DMS53 (cell line): Measurements from ENCODE around the gene RPA3.
"Not testable (repeated sequence)": the region's sequence is repeated elsewhere in the genome, so short reads cannot be mapped to it uniquely, and the experiment has no call there.

ENCODE experiments used
- DNase-seq: peaks from one replicate; lab custom pipeline; 2025; lab: John Stamatoyannopoulos, UW

RPA3 gene

DNA sequence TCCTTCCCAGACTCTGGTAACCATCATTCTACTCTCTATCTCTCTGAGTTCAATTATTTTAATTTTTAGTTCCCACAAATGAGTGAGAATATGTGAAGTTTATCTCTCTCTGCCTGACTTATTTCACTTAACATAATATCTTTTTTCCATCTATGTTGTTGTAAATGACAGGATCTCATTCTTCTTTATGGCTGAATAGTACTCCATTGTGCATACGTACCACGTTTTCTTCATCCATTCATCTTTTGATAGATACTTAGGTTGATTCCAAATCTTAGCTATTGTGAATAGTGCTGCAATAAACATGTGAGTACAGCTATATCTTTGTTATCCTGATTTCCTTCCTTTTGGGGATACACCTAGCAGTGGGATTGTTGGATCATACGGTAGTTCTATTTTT, 23.9 kb downstream of the RPA3 start:
- DNase-seq, result no peak

DNA sequence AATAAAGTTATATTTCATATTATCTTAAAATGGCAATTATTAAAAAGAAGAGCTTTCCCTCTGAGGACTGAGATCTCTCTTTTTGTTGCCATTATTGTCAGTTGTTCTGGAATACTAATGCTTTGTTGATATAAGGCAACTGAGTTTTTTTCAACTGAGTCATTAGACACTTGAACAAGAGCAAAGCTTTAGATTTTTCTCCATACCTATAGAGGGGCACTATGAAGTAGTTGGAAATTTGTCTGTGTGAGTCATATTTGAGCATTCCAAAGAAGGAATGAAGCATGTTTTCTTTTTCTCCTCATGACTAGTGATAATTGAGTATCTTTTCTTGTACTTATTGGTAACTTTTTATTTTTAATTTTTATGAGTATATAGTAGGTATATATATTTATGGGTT, 24.5 kb downstream of the RPA3 start:
- DNase-seq, result peak; percentile 83

DNA sequence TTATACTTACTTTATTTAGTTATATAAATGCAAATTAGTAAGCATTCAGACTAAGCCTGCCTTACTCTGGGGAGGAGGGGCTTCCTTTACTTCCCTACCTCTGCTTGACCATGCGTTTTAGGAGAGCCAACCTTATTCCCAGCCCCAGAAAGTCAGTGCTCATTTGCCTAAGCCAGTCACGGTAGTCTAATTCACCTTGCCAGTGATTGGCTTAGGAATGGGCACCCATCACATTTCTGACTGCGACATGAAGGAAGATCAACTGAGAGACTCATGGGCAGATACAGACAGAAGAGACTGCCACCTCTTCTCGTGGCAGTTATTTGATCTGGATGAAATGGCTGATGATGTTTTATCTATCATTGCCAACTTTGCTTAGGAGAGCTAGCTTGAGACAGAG, 29.5 kb downstream of the RPA3 start:
- no peak for DNase-seq

DNA sequence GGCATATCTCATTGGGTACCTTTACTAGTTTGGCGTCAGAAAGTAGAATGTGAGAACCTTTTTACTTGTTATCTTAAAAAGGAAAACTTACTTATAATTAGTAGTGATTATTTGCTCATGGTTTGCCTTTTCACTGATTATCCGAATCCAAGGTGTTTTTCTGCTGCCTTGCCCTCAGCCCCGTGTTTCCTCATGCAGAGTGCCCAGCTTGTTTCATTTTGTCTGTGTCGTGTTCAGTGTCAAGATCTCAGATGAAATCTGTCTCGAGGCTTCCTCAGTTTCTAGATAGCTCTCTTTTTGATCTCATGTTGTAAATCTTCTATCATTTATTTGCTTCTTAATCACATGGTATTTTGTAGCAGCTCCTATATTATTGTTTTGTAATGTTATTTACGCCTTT, 30.1 kb downstream of the RPA3 start:
- no peak for DNase-seq

DNA sequence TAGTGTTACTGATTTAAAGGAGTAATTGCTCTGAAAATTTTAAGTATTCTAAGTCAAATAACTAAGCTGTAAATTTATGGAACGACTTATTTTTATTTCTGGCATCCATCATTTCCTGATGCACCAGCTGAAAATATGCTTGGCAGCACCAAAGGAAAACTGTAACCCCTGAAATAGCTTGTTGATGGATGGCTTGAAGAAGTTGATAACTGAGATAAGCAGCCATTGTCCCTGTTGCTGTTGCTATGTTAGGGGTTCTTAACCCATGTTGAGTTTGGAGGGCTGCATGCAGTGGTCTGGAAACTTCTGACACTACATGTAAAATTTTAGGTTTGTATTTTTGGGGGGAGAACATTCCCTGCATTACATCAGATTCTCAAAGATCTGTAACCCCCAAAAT, 30.6 kb downstream of the RPA3 start:
- no peak for DNase-seq

DNA sequence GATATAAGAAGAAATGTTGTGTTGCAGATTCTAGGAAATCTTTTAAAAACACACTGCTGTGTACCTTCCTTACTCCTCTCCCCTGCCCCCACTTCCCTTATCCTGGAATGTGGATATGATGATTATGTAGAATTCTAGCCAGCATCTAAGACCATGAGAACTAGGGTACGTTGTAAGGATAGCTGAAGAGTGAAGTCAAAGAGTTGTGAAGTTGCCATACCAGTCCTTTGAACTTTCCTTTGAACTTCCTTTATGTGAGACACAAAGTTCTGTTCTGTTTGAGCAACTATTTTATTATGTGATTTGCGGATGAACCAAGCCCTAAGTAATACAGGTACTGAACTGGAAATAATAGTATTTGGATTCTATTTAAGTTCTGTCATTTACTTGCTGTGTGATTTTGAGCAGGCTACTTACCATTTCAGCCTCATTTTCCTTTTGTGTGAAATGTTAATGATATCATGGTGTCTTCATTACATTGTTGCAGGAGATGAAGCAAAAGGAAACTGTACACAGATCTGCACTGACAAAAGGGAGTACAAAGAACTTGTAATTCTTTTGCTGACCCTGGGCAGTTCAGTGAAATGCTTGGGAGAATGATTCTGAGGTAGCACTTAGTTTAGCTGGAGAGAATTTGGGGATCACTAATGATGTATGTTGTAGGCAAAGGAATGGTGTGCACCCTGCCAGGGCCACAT, 31.4 kb downstream of the RPA3 start:
- DNase-seq, result no peak

DNA sequence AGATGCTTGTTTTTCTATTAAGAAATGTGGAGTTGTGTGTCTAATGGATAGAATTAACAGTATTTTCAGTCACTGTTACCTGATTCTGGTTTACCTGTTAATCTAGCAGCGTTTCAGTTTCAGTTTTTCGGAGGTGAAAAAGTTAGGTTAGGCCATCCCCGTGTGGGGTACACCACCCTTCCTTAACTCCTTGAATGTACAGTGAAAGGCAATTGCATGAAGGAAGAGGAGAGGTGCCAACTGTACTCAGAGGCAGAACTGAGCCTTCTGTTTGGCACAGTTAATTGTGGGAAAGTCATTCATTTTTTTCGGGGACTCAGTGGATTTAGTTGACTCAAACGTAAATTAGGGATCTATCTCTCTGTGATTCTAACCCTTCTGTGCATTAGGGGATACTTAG, 35.5 kb downstream of the RPA3 start:
- no peak for DNase-seq

DNA sequence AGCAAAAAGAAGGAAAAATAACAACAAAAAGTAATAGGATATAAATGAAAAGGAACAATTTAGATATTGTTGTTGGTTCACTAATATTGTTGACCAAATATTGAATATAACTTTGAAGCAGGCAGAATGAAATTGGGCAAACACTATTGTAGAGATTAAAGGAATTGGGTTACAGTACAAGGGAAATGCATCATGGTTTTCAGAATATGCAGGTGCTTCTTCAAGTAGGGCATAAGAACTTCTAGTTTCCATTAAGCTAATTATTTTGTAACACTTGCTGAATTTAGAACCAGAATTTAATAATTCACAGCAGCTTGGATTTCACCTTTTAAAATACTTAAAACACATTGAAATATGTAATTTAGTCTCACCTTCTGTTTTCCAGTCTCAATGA, 36.5 kb downstream of the RPA3 start:
- peak; percentile 28 for DNase-seq

DNA sequence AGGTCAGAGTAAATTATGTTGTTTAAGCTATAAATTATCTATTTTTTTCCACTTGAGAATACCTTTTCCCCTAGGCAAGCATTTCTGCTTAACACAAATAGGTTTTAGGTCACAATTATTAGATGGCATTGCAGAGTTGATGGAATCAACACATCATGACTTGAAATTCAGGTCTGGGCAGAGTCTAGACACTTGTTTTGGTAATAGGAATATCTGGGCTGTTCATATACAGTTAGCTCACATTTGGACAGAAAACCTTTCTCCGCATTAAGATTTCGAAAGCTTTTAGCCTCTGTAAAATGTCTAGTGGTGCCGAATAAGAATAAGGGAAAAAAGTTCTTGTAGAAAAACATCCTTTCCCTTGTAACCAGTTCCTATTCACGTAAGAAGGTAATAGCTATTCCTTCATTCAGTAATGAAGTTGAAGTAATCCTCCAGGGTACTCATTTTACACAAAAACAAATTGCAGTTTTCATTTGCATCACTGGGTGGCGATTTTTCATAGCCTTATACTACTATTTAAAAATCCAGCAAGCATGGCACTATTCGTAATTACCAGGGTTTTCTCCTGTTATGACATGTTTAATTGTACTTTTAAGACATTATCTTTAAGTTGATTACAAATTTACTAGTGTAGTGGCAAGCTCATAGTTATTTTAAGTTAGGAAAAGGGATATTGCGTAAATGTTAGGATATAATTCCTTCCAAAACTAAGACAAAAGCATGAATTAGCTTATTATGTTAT, 37.0 kb downstream of the RPA3 start:
- peak; percentile 89 for DNase-seq

DNA sequence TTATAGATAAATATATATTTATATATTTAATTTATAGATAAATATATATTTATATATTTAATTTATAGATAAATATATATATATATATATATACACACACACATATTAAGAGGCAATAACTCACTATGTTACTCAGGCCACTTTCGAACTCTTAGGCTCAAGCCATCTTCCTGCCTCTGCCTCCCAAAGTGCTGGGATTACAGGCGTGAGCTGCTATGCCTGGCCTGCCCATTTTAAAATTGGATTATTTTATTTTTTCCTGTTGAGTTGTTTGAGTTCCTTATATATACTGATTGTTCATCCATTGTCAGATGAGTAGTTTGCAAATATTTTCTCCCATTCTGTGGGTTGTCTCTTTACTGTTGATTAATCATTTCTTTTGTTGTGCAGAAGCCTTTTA, 38.8 kb downstream of the RPA3 start:
- peak; percentile 59 for DNase-seq

DNA sequence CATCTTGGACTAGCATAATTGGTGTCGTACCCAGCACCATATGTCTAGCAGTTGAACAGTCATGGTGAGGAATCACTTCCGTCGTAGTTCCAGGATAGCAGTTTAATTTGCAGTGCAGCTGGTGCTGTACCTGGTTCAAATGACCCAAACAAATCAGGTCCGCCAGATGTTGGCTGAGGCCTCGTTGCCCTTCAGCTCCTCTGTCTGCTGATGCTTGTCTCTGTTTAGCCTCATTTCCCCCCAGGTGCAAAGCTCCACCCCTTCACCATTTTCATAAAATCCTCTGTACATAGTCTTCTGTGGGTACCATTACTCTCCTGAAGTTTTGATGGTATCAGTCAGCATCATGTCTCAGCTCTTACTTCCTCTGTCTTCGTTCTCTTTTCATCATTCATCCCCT, 42.7 kb downstream of the RPA3 start:
- no peak for DNase-seq

DNA sequence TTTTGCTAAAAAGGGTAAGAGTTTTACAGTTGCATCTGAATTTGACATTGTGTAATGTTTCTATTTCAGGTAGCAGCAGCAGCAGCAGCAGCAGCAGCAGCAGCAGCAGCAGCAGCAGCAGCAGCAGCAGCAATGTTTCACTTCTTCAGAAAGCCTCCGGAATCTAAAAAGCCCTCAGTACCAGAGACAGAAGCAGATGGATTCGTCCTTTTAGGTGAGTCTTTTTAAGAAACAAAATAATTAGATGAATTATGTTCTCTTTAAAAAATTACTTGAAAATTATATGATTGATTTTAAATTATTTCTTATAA, 45.2 kb downstream of the RPA3 start:
- no peak for DNase-seq

DNA sequence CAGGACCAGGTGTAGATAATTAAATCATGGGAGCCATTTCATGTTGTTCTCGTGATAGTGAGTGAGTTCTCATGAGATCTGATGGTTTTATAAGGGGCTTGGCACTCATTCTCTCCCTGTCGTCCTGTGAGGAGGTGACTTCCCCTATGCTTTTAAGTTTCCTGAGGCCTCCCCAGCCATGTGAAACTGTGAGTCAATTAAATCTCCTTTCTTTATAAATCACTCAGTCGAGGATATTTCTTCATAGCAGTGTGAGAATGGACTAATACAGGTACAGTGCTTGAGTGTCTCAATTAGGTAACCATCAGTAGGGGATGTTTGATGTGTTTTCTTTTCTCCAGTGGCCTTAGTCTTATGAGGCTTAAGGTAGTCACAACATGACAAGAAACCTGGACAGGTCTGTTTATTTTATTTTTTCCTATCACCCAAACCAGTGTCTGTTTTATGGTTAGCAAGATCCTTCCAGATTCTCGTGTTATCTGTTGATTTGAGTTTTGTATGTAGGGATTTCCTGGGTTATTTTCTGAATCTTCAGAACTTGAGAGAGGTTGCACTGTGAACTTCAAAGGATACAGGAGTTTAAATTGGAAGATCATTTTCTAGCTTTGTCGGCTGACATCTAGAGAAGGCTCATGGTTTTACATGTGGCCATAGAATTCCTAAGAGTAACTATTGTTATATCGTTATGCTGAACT, 45.7 kb downstream of the RPA3 start:
- DNase-seq, result no peak

DNA sequence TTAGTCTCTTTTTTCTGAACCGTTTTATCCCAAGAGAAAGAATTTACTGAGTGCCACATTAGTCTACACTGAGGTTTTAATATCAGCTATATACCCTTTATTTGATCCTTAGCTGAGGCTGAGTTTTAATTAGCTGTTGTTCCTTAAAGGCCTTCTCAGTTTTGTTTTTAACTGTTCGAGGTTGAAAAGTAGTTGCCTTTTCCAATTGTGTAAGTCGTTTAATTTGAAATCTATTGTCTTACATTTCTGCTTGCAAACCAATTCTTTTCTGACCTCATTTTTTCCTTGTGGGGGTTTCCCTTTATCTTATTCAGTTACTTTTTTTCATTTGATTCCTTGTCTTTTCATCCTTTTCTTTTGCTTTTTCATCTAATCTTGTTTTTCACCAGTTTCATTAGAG, 47.0 kb downstream of the RPA3 start:
- no peak for DNase-seq

DNA sequence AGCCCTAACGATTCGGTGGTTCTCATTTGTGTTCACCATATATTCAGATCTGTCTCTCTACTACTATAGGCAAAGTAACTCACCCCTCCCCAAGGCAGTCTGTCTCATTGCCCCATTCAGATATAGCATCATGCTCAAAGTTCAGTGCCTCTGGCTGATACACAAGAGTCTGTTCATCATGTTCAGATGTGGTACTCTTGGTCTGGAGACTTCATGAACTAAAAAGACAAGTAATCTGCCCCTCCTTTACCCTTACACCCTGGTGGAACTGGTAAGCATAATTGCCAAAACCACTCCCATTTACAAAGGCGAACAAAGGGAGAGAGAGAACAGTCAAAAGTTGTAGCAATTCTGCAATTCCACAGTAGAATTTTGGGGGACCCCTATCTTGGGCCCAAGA, 47.9 kb downstream of the RPA3 start:
- DNase-seq, result no peak

DNA sequence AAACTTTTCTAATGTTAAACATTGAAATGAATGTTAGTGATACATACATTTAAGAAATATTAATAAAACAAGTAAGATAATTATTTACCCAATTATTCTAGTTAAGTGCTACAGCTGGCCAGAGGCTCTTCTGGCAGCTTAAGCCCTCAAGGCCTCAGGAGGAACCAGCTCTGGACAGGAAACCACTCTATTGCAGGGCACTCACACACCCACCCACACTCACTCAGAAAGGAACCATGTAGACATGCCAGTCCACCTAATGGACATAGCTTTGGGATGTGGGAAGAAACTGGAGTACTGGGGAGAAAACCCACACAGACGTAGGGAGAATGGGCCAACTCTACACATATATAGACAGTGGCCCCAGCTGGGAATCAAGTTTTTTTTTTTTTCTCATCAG, 49.7 kb downstream of the RPA3 start:
- DNase-seq, result no peak

DNA sequence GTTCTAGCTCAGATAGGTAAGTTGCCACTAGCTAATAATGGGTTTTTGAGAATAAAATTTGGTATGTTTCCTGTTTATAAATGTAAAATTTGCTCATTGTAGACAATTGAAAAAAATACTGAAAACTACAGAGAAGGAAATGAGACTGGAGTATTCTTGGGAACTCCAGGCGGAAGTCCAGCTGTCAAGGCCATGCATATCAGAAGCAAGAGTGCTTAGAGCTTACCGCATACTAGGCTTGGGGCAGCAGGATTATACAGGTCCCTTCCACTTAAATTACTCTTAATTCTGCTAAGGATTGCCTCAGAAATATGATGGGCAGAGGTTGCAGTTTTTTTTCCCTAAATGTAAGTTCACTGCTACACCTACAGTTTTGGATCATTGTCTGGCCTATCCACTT, 51.2 kb downstream of the RPA3 start:
- DNase-seq, result no peak

DNA sequence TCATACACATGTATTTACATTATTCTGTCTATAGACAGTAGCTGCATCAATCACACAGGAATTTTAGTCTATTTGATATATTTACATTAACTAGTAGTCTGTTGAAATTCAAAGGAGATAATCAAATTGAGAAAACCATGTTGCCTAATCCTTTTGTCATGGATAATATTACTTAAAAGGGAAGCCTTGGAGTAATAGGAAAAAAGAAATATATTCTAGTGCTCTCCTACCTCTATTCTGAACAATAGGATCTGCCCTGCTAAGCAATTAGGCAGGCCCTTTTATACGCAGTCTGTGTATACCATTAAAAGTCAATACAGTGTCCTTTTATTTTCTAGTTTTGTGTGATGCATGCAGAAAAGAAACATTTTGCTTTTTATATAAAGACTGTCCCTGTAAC, 53.4 kb downstream of the RPA3 start:
- DNase-seq, result no peak

DNA sequence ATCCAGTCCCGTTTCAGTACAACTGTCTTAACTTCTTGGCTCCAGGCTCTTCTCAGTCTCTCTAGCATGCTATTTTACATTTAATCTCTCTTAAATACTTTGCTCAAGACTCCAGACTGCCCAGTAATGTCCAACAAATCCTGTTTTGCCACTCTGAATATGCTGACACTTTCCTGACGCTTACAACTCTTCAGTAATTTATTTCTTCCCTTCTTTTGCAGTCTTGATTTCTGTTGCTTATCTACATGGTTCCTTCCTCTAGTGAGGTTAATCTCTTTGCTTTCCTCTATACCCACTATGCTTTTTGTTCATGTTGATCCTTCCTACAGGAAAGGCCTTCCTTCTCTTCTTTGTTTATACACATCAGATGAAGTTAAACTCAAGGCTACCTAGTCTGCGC, 54.1 kb downstream of the RPA3 start:
- DNase-seq, result no peak

DNA sequence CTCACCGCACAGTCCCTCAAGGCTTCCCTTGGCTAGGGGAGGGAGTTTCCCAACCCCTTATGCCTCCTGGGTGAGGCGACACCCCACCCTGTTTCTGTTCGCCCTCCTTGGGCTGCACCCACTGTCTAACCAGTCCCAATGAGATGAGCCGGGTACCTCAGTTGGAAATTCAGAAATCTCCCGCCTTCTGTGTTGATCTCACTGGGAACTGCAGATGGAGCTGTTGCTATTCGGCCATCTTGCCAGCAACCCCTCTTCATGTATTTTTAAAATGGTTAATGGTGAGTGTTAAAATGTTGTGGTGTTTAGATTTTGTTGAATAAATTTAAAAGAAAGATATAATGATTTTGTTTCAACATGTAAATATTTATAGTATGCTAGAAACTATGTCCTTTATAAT, 55.9 kb downstream of the RPA3 start:
- DNase-seq, result peak; percentile 43

DNA sequence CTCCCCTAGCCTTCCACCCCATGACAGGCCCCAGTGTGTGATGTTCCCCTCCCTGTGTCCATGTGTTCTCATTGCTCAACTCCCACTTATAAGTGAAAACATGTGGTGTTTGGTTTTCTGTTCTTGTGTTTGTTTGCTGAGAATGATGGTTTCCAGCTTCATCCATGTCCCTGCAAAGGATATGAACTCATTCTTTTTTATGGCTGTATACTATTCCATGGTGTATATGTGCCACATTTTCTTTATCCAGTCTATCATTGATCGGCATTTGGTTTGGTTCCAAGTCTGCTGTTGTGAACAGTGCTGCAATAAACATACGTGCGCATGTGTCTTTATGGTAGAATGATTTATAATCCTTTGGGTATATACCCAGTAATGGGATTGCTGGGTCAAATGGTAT, 61.9 kb downstream of the RPA3 start:
- not testable (repeated sequence) for DNase-seq

DNA sequence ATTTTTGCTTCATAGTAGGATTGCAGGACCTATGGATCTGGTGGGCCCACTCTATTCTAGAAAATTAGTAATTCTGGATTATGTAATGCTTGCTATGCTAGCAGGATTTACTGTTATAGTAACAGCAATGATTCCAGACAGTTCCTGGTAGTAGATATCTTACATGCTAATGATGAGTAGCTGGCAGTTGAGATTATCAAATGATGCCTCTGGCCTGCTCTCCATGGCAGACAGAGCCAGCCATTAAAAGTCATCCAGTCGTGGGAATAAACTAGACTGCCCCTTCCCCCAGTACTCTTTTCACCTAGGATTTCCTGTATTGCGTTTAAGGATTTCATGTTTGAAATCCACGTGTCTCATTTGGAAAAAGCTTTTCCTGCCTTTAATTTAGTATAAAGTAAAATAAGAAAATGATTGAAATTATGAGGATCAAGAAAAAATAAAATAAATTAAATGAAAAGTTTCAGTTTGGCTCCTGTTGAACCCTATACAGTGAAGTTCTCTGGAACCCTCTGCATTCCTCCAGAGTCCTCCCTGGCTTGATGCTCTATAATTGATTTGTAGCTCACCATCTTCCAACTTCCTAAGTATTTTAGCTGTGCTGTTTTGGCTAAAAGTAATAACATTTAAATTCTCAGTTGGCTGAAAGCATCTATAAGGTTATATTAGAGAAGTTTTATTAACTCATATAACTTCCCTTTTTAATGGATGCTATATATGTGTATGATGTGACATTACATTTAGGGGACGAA, 63.3 kb downstream of the RPA3 start:
- DNase-seq, result no peak
